Neuronal stem cell (in vitro differentiated cells): ENCODE measurements around the gene GPS1.

ENCODE experiments used
- DNase-seq: peaks from one replicate; pipeline ENCODE4 v3.0.0-alpha.2; 2013; ENCODE audit warnings: low spot score
- H2AFZ ChIP-seq: one replicate; pipeline ENCODE4 v1.6.1; 2013; ENCODE audit warnings: mild to moderate bottlenecking, low read length, inconsistent platforms
- H2AK5ac ChIP-seq: 2 replicates; pipeline ENCODE4 v1.6.1; 2013; ENCODE audit warnings: low read depth, mild to moderate bottlenecking, inconsistent platforms, low read length, moderate library complexity, mixed read lengths
- H2BK120ac ChIP-seq: 2 replicates; pipeline ENCODE4 v1.6.1; 2013; ENCODE audit warnings: low read depth, mild to moderate bottlenecking, inconsistent platforms, low read length, moderate library complexity, mixed read lengths
- H2BK12ac ChIP-seq: one replicate; pipeline ENCODE4 v1.6.1; 2013; ENCODE audit warnings: low read length, inconsistent platforms
- H2BK15ac ChIP-seq: 2 replicates; pipeline ENCODE4 v1.6.1; 2013; ENCODE audit warnings: mild to moderate bottlenecking, low read length, inconsistent platforms, mixed read lengths
- H2BK5ac ChIP-seq: one replicate; pipeline ENCODE4 v1.6.1; 2013; ENCODE audit warnings: inconsistent platforms, mild to moderate bottlenecking, low read length, moderate library complexity
- H3K14ac ChIP-seq: one replicate; pipeline ENCODE4 v1.6.1; 2013; ENCODE audit warnings: low read length, inconsistent platforms
- H3K18ac ChIP-seq: 2 replicates; pipeline ENCODE4 v1.6.1; 2013; ENCODE audit warnings: low read length, inconsistent platforms
- H3K23ac ChIP-seq: 2 replicates; pipeline ENCODE4 v1.6.1; 2013; ENCODE audit warnings: low read depth, mild to moderate bottlenecking, mixed read lengths, low read length, inconsistent platforms; ENCODE audit not compliant: poor library complexity
- H3K27ac ChIP-seq: replicated peaks from 3 replicates; pipeline ENCODE4 v1.5.1; 2013; ENCODE audit warnings: low read length, inconsistent platforms
- H3K27me3 ChIP-seq, 3 experiments: 2 replicates each; pipeline ENCODE4 v1.6.1; 2013; ENCODE audit warnings: low read length in 3 of 3, mild to moderate bottlenecking in 2 of 3, inconsistent platforms in 1 of 3, low read depth in 1 of 3, mixed read lengths in 1 of 3, moderate library complexity in 1 of 3; ENCODE audit not compliant: control insufficient read depth in 3 of 3, insufficient read depth in 3 of 3
- H3K36me3 ChIP-seq, 2 donors: replicated peaks in 1 of 2; 2 replicates each; pipeline ENCODE4 v1.6.1; 2013; ENCODE audit warnings: low read length in 2 of 2; ENCODE audit not compliant: control insufficient read depth in 2 of 2, insufficient read depth in 2 of 2
- H3K4ac ChIP-seq: 2 replicates; pipeline ENCODE4 v1.6.1; 2013; ENCODE audit warnings: inconsistent platforms, mild to moderate bottlenecking, low read length, moderate library complexity
- H3K4me1 ChIP-seq, 2 donors: 1 replicate in 1 of 2; 2 replicates in 1 of 2; pipeline ENCODE4 v1.6.1; 2013; ENCODE audit warnings: low read length in 2 of 2, low read depth in 1 of 2; ENCODE audit not compliant: control insufficient read depth in 2 of 2, insufficient read depth in 1 of 2
- H3K4me2 ChIP-seq: one replicate; pipeline ENCODE4 v1.6.1; 2013; ENCODE audit warnings: mild to moderate bottlenecking, low read length, inconsistent platforms; ENCODE audit not compliant: insufficient read depth, poor library complexity, severe bottlenecking
- H3K4me3 ChIP-seq, 2 donors: 2 replicates each; pipeline ENCODE4 v1.5.1; 2013; ENCODE audit warnings: low read length in 2 of 2, mild to moderate bottlenecking in 2 of 2, inconsistent platforms in 1 of 2, moderate library complexity in 1 of 2
- H3K79me1 ChIP-seq: one replicate; pipeline ENCODE4 v1.6.1; 2013; ENCODE audit warnings: low read depth, mild to moderate bottlenecking, inconsistent platforms, low read length, moderate library complexity
- H3K9ac ChIP-seq: one replicate; pipeline ENCODE4 v1.6.1; 2013; ENCODE audit warnings: mild to moderate bottlenecking, low read depth, low read length, inconsistent platforms; ENCODE audit not compliant: poor library complexity
- H3K9me3 ChIP-seq, 2 donors: replicated peaks in 1 of 2; 2 replicates each; pipeline versions ENCODE3 to v1.6.1; 2013; ENCODE audit warnings: low read length in 2 of 2, mild to moderate bottlenecking in 2 of 2, inconsistent platforms in 1 of 2, low read depth in 1 of 2, mixed read lengths in 1 of 2, moderate library complexity in 1 of 2; ENCODE audit not compliant: control insufficient read depth in 2 of 2, insufficient read depth in 1 of 2
- H4K8ac ChIP-seq: one replicate; pipeline ENCODE4 v1.6.1; 2013; ENCODE audit warnings: low read depth, mild to moderate bottlenecking, inconsistent platforms, low read length, moderate library complexity
- H4K91ac ChIP-seq: one replicate; pipeline ENCODE4 v1.6.1; 2013; ENCODE audit warnings: low read length, low read depth, mild to moderate bottlenecking, inconsistent platforms; ENCODE audit not compliant: poor library complexity
- WGBS, 2 donors: extraction: QIAGEN DNeasy Blood & Tissue Kit; methylation state at CpG; one replicate each; pipeline ENCODE4 v1.1.7; 2013; ENCODE audit warnings: missing lambda C conversion rate in 2 of 2, mixed read lengths in 1 of 2; ENCODE audit not compliant: insufficient read length in 2 of 2, insufficient replicate concordance in 1 of 2; ENCODE audit errors: extremely low coverage in 2 of 2; 5-methylcytosine and 5-hydroxymethylcytosine counted together

Gene GPS1

GRCh38 chr17:82055965-82056728 is 4.4 kb downstream of the GPS1 start:
- Histone ChIP-seq H4K8ac (peak overlapping the region; percentile 96), H3K36me3 (peaks cover 58 to 81% of the 10 kb centered on the region in 2 donors), H2AK5ac (no peak overlapping the region), H3K9ac (peak overlapping the region; percentile 38), H3K27ac (no peak overlapping the region), H4K91ac (no peak overlapping the region), H3K4me1 (peaks cover 3% of the 10 kb centered on the region in 2 donors), H3K18ac (no peak overlapping the region), H3K27me3 (no peaks in the 10 kb centered on the region), H2BK12ac (no peak overlapping the region), H3K9me3 (no peaks in the 10 kb centered on the region), H3K4me3 (no peak overlapping the region), H3K14ac (no peak overlapping the region), H2BK15ac (no peak overlapping the region), H2BK120ac (no peak overlapping the region), H2AFZ (no peak overlapping the region), H3K4ac (no peak overlapping the region), H3K79me1 (peaks cover 12% of the 10 kb centered on the region), H3K4me2 (no peak overlapping the region), H3K23ac (peak overlapping the region; percentile 44), H2BK5ac (peak overlapping the region; percentile 13)
- no CpG with 5 or more reads among the region's 28 CpGs for whole genome bisulfite sequencing, 2 donors
- no peak for DNase-seq

DNA sequence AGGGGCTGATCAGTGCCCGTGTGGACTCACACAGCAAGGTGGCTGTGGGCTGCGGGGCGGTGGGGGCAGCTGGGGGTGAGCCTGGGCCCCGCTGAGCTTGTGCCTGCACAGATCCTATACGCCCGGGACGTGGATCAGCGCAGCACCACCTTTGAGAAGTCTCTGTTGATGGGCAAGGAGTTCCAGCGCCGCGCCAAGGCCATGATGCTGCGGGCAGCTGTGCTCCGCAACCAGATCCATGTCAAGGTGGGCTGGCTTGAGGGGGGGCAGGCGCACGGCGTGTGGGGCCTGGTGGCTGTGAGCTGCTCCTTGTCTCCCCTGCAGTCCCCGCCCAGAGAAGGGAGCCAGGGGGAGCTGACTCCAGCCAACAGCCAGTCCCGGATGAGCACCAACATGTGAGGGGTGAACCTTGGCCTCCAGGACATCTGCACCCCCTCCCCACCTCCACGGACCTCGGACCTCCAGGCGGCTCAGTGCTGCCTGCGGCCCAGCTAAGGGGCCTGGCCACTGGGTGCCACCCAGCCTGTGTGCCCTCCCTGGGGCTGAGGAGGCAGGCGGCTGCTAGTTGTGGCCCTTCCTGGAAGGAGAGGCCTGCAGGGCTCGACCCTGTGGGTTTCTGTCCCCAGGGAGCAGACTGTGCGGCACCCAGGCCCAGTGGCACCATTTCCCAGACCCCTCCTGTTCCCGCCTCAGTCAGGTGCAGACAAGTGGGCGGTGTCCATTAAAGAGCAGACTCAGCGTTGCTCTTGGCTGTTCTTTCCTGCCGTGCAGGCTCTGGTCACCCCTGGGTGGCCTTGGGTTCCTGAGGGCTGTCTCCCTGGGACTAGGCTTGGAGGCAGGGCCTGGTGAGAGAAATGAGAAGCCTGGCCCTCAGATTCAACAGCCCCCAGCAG is 5.3 kb downstream of the GPS1 start:
- Histone ChIP-seq H3K27me3 (no peaks in the 10 kb centered on the region), H3K9ac (peak overlapping the region; percentile 30), H2AK5ac (no peak overlapping the region), H3K18ac (no peak overlapping the region), H3K4me2 (no peak overlapping the region), H4K91ac (no peak overlapping the region), H2BK12ac (no peak overlapping the region), H3K79me1 (peaks cover 14% of the 10 kb centered on the region), H2AFZ (no peak overlapping the region), H3K14ac (no peak overlapping the region), H4K8ac (peak overlapping the region; percentile 96), H2BK120ac (no peak overlapping the region), H2BK5ac (no peak overlapping the region), H3K9me3 (no peaks in the 10 kb centered on the region), H3K27ac (no peak overlapping the region), H3K4ac (no peak overlapping the region), H3K36me3 (peaks cover 64 to 87% of the 10 kb centered on the region in 2 donors), H3K4me1 (peaks cover 3% of the 10 kb centered on the region in 2 donors), H2BK15ac (no peak overlapping the region), H3K23ac (peak overlapping the region; percentile 44), H3K4me3 (no peak overlapping the region)
- no CpG with 5 or more reads among the region's 29 CpGs for WGBS, 2 donors
- no peak for DNase-seq

- H2BK15ac ChIP-seq = no peak overlapping the region
- peak overlapping the region; percentile 22 for H2BK12ac ChIP-seq
- no peak overlapping the region for H2BK120ac ChIP-seq
- no peak for DNase-seq
- H3K23ac ChIP-seq = peak overlapping the region; percentile 55
- no peak overlapping the region for H3K4me2 ChIP-seq
- H3K14ac ChIP-seq = no peak overlapping the region
- no peak overlapping the region for H2AFZ ChIP-seq
- H4K91ac ChIP-seq = no peak overlapping the region
- peaks cover 8% of the 10 kb centered on the region for H3K79me1 ChIP-seq
- no peak overlapping the region for H3K4me3 ChIP-seq
- H2AK5ac ChIP-seq = no peak overlapping the region
- H3K27ac ChIP-seq = no peak overlapping the region
- H3K4ac ChIP-seq = no peak overlapping the region
- no peaks in the 10 kb centered on the region for H3K27me3 ChIP-seq
- WGBS, 2 donors = no CpG with 5 or more reads among the region's 17 CpGs
- H4K8ac ChIP-seq = no peak overlapping the region
- H3K18ac ChIP-seq = no peak overlapping the region
- H3K9ac ChIP-seq = no peak overlapping the region
- H3K9me3 ChIP-seq = no peaks in the 10 kb centered on the region
- H3K36me3 ChIP-seq = peaks cover 70 to 98% of the 10 kb centered on the region in 2 donors
- H3K4me1 ChIP-seq = no peaks in the 10 kb centered on the region
- no peak overlapping the region for H2BK5ac ChIP-seq
These were observed 6.6 kb downstream of the GPS1 start for GRCh38 chr17:82058230-82058854.
